Right lobe of liver (tissue), 6 donors: ENCODE measurements around the gene PMF1. TPM values are rescaled to one million over a fixed set of nuclear protein-coding genes. Genes with fewer than 3 reads are reported as not detected.

Experiments used
- ATAC-seq, 4 donors: fragments of 200-7000 bp; cut with Tn5 transposase; one replicate each; pipeline ENCODE4 v1.9.1; 2020; ENCODE audit warnings: mild to moderate bottlenecking in 4 of 4, moderate library complexity in 4 of 4
- DNase-seq, 3 donors: peaks; one replicate each; pipeline ENCODE4 v3.0.0-alpha.2; 2020
- H3K27ac ChIP-seq, 3 donors: fragments of 200-600 bp; one replicate each; pipeline ENCODE4 v1.8.0; 2022
- H3K27me3 ChIP-seq, 2 donors: fragments of 200-600 bp; one replicate each; pipeline ENCODE4 v1.8.0; 2022
- H3K36me3 ChIP-seq, 4 donors: fragments of 200-600 bp; sonication (generic) in 1 of 4; one replicate each; pipeline versions ENCODE4 v1.5.1 to v1.8.0; 2017 to 2022; ENCODE audit warnings: control low read depth in 1 of 4
- H3K4me1 ChIP-seq, 4 donors: fragments of 200-600 bp; sonication (generic) in 1 of 4; one replicate each; pipeline versions ENCODE4 v1.5.1 to v1.8.0; 2017 to 2022; ENCODE audit warnings: control low read depth in 1 of 4
- H3K4me3 ChIP-seq, 3 donors: fragments of 200-600 bp; one replicate each; pipeline ENCODE4 v1.8.0; 2022
- H3K9me3 ChIP-seq, 4 donors: fragments of 200-600 bp; sonication (generic) in 1 of 4; one replicate each; pipeline versions ENCODE4 v1.5.1 to v1.8.0; 2017 to 2022; ENCODE audit warnings: control low read depth in 1 of 4
- POLR2A ChIP-seq: fragments of 450-650 bp; IDR thresholded peaks from one replicate; pipeline ENCODE4 v1.6.1; 2017; ENCODE audit warnings: antibody characterized with exemption, mild to moderate bottlenecking
- WGBS: methylation state at CpG from one replicate; pipeline ENCODE4 v1.1.6; 2018; ENCODE audit warnings: low coverage, low lambda C conversion rate; ENCODE audit not compliant: insufficient coverage; ENCODE audit errors: missing lambda C conversion rate; 5-methylcytosine and 5-hydroxymethylcytosine counted together
- intact Hi-C, 2 donors: fragments of 100-400 bp; cut with DNase I; formaldehyde crosslinking; loops; one replicate each; pipeline versions ENCODE4 v1.11.2 to v1.14.1; 2022
- total RNA-seq, 6 experiments: library from RNA; depleted of rRNA in 2 of 6; stranded (reverse); fragments of >200 nt in 2 of 6; fragmentation: NEBNext Ultra II Directional in 3 of 6; extraction: Animal tissue kit (Norgen Biotek cat#: 25700) in 3 of 6; gene quantifications; one replicate each; pipeline versions ENCODE4 v1.1.0 to v1.2.4, GENCODE V29; 2016 to 2023
- TF ChIP-seq, protein P1 (sequence below), 4 donors: fragments of 200-600 bp in 3 of 4; fragments of 450-650 bp in 1 of 4; IDR thresholded peaks; one replicate each; pipeline versions ENCODE4 v1.5.1 to v1.8.0; 2016 to 2022; ENCODE audit warnings: antibody characterized with exemption in 4 of 4, mild to moderate bottlenecking in 2 of 4
- donor health status: DM: no; HTN: yes; CAD: no.
- donor health status: DM: no; HTN: no; CAD: no.
- donor health status: DM: no; HTN: no; CAD: no.
- donor health status: DM: no; HTN: yes; CAD: no.
- donor health status: DM: no; HTN: yes; CAD: no.

The PMF1 gene
- total RNA-seq, 6 experiments from 2014 or later, result 21.8 to 33.8 (median 24.8) TPM

GRCh38 chr1:156258859-156259258, 46.1 kb downstream of the PMF1 start:
- TF ChIP-seq, protein P1, sequence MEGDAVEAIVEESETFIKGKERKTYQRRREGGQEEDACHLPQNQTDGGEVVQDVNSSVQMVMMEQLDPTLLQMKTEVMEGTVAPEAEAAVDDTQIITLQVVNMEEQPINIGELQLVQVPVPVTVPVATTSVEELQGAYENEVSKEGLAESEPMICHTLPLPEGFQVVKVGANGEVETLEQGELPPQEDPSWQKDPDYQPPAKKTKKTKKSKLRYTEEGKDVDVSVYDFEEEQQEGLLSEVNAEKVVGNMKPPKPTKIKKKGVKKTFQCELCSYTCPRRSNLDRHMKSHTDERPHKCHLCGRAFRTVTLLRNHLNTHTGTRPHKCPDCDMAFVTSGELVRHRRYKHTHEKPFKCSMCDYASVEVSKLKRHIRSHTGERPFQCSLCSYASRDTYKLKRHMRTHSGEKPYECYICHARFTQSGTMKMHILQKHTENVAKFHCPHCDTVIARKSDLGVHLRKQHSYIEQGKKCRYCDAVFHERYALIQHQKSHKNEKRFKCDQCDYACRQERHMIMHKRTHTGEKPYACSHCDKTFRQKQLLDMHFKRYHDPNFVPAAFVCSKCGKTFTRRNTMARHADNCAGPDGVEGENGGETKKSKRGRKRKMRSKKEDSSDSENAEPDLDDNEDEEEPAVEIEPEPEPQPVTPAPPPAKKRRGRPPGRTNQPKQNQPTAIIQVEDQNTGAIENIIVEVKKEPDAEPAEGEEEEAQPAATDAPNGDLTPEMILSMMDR (IDR thresholded peaks at IDR 0.05), result no peak
- no peak for TF ChIP-seq POLR2A
- no peak overlapping the region for H3K27ac ChIP-seq
- no peaks in the 10 kb centered on the region for H3K4me1 ChIP-seq
- peaks cover 23 to 88% (median 42%) of the 10 kb centered on the region in 4 donors for H3K36me3 ChIP-seq
- peak in 1 of 3 donors; percentile 22 for DNase-seq
- WGBS, result no CpG with 5 or more reads among the region's 8 CpGs
- ATAC-seq, result no peak
- intact Hi-C loops, result no loop called here
- no peak overlapping the region for H3K4me3 ChIP-seq
- H3K27me3 ChIP-seq, result no peaks in the 10 kb centered on the region
- H3K9me3 ChIP-seq, result no peaks in the 10 kb centered on the region

GRCh38 chr1:156259805-156260204, 47.0 kb downstream of the PMF1 start:
- Histone ChIP-seq H3K4me1 (no peaks in the 10 kb centered on the region), H3K36me3 (peaks cover 18 to 85% (median 44%) of the 10 kb centered on the region in 4 donors), H3K27me3 (no peaks in the 10 kb centered on the region), H3K27ac (no peak overlapping the region), H3K4me3 (no peak overlapping the region), H3K9me3 (no peaks in the 10 kb centered on the region)
- DNase-seq, result peak in 1 of 3 donors; percentile 26
- ATAC-seq, result no peak
- 68% methylated on average over 3 of the region's 3 CpGs for WGBS
- intact Hi-C loops, result no loop called here
- TF ChIP-seq, protein P1 (IDR thresholded peaks at IDR 0.05), result peak in 1 of 4 donors; percentile 17
- no peak for TF ChIP-seq POLR2A

GRCh38 chr1:156260896-156261295, 48.1 kb downstream of the PMF1 start:
- TF ChIP-seq, protein P1 (IDR thresholded peaks at IDR 0.05), result no peak
- no peak overlapping the region for H3K27ac ChIP-seq
- H3K36me3 ChIP-seq, result peaks cover 18 to 87% (median 45%) of the 10 kb centered on the region in 4 donors
- H3K27me3 ChIP-seq, result no peaks in the 10 kb centered on the region
- ATAC-seq (peak in 1 of 4 donors; percentile 75), DNase-seq (peak in 1 of 3 donors; percentile 45)
- intact Hi-C loops, result no loop called here
- no peaks in the 10 kb centered on the region for H3K9me3 ChIP-seq
- 92% methylated on average over 2 of the region's 2 CpGs for WGBS
- no peaks in the 10 kb centered on the region for H3K4me1 ChIP-seq
- H3K4me3 ChIP-seq, result no peak overlapping the region

DNA sequence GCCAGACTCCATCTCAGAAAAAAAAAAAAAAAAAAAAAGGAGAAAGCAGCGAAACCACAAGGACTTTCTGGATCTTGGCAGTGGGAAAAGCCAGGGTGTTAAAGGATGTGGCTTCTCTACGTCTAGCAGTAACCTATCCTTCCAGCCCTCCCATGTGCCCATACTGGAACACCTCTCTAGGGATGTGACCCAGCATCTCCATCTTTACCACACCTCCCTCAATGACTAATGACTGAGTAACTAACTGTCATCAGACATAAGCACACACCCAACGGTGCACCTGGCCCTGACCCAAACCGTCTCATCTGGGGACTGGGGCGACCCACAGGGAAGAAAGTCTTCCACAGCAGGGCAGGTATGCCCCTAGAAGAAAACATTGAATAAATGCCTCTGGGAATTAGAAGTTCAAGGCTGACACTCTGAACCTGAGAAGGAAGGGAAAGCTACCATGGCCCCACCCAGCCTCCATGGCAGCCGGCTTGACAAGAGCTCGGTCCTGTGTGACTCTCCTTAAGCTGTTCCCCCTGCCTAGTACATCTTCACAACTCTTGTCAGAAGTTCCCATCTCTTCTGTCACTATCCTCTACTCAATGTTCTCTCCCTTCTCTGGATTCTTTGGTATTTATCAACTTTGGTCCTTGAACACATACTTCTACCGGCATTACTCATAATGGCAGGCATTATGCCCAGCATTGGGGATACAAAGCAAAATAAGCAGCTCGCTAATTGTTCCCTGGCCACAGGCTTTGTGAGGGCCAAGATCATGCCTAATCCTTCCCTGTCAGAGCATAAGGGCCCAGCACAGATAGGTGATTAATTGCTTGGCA, 49.9 kb downstream of the PMF1 start:
- Histone ChIP-seq H3K4me3 (no peak overlapping the region), H3K27me3 (no peaks in the 10 kb centered on the region), H3K36me3 (peaks cover 18 to 91% (median 51%) of the 10 kb centered on the region in 4 donors), H3K4me1 (no peaks in the 10 kb centered on the region), H3K27ac (no peak overlapping the region), H3K9me3 (no peaks in the 10 kb centered on the region)
- DNase-seq (no peak), ATAC-seq (peak in 1 of 4 donors; percentile 58)
- TF ChIP-seq, protein P1 (IDR thresholded peaks at IDR 0.05), result no peak
- no peak for TF ChIP-seq POLR2A
- WGBS, result 77% methylated on average over 7 of the region's 9 CpGs
- intact Hi-C loops, result no loop called here
